Suprapubic skin (tissue), 4 donors: Measurements from ENCODE around the gene GRAMD1A. TPM values are rescaled to one million over a fixed set of nuclear protein-coding genes. Genes with fewer than 3 reads are reported as not detected.

Source experiments
- DNase-seq, 2 donors: peaks; one replicate each; pipeline ENCODE4 v3.0.0-alpha.2; 2019; ENCODE audit warnings: low spot score in 2 of 2
- H3K27ac ChIP-seq: fragments of 200-600 bp; sonication (generic); one replicate; pipeline ENCODE4 v1.5.1; 2019
- H3K27me3 ChIP-seq: fragments of 200-600 bp; sonication (generic); one replicate; pipeline ENCODE4 v1.5.1; 2019
- H3K36me3 ChIP-seq: fragments of 200-600 bp; sonication (generic); one replicate; pipeline ENCODE4 v1.5.1; 2019
- H3K4me1 ChIP-seq: fragments of 200-600 bp; sonication (generic); one replicate; pipeline ENCODE4 v1.5.1; 2019
- H3K4me3 ChIP-seq: fragments of 200-600 bp; sonication (generic); one replicate; pipeline ENCODE4 v1.5.1; 2019; ENCODE audit warnings: mild to moderate bottlenecking
- H3K9me3 ChIP-seq: fragments of 200-600 bp; sonication (generic); one replicate; pipeline ENCODE4 v1.5.1; 2019
- EP300 ChIP-seq: sonication (generic); formaldehyde crosslinking; IDR thresholded peaks from one replicate; pipeline ENCODE4 v1.6.1; 2017; ENCODE audit warnings: antibody characterized with exemption
- POLR2A ChIP-seq, 2 donors: fragments of 450-650 bp; IDR thresholded peaks; one replicate each; pipeline ENCODE4 v1.6.1; 2017; ENCODE audit warnings: antibody characterized with exemption in 2 of 2, mild to moderate bottlenecking in 2 of 2, moderate library complexity in 2 of 2
- POLR2AphosphoS5 ChIP-seq, 3 donors: sonication (generic); formaldehyde crosslinking; IDR thresholded peaks; one replicate each; pipeline ENCODE4 v1.6.1; 2017; ENCODE audit warnings: antibody characterized with exemption in 3 of 3
- WGBS: methylation state at CpG from one replicate; pipeline ENCODE4 v1.1.5; 2018; 5-methylcytosine and 5-hydroxymethylcytosine counted together
- total RNA-seq, 4 donors: library from RNA; depleted of rRNA; stranded (reverse); fragments of >200 nt; gene quantifications; one replicate each; pipeline ENCODE4 v1.1.0, GENCODE V29; 2016
- TF ChIP-seq, protein P1 (sequence below), 2 donors: fragments of 200-600 bp in 1 of 2; fragments of 450-650 bp in 1 of 2; sonication (generic) in 1 of 2; IDR thresholded peaks; one replicate each; pipeline ENCODE4 v1.5.1; 2016 to 2019; ENCODE audit warnings: antibody characterized with exemption in 2 of 2, mild to moderate bottlenecking in 1 of 2, moderate library complexity in 1 of 2

Gene GRAMD1A
- total RNA-seq, 4 donors from 2014 or later = 16.3 to 38.7 (median 20.8) TPM

GRCh38 chr19:35039881-35040825, 40.0 kb downstream of the GRAMD1A start:
- DNase-seq = no peak
- no peak for TF ChIP-seq POLR2AphosphoS5 (IDR thresholded peaks at IDR 0.05)
- TF ChIP-seq, protein P1, sequence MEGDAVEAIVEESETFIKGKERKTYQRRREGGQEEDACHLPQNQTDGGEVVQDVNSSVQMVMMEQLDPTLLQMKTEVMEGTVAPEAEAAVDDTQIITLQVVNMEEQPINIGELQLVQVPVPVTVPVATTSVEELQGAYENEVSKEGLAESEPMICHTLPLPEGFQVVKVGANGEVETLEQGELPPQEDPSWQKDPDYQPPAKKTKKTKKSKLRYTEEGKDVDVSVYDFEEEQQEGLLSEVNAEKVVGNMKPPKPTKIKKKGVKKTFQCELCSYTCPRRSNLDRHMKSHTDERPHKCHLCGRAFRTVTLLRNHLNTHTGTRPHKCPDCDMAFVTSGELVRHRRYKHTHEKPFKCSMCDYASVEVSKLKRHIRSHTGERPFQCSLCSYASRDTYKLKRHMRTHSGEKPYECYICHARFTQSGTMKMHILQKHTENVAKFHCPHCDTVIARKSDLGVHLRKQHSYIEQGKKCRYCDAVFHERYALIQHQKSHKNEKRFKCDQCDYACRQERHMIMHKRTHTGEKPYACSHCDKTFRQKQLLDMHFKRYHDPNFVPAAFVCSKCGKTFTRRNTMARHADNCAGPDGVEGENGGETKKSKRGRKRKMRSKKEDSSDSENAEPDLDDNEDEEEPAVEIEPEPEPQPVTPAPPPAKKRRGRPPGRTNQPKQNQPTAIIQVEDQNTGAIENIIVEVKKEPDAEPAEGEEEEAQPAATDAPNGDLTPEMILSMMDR (IDR thresholded peaks at IDR 0.05) = no peak
- TF ChIP-seq POLR2A (IDR thresholded peaks at IDR 0.05) = no peak
- no peak for TF ChIP-seq EP300
- Histone ChIP-seq H3K27me3 (peaks cover 5% of the 10 kb centered on the region), H3K27ac (peak overlapping the region; percentile 33), H3K4me1 (peaks cover 35% of the 10 kb centered on the region), H3K36me3 (no peaks in the 10 kb centered on the region), H3K9me3 (no peaks in the 10 kb centered on the region), H3K4me3 (peak overlapping the region; percentile 28)
- 39% methylated on average over 25 of the region's 39 CpGs for WGBS

DNA sequence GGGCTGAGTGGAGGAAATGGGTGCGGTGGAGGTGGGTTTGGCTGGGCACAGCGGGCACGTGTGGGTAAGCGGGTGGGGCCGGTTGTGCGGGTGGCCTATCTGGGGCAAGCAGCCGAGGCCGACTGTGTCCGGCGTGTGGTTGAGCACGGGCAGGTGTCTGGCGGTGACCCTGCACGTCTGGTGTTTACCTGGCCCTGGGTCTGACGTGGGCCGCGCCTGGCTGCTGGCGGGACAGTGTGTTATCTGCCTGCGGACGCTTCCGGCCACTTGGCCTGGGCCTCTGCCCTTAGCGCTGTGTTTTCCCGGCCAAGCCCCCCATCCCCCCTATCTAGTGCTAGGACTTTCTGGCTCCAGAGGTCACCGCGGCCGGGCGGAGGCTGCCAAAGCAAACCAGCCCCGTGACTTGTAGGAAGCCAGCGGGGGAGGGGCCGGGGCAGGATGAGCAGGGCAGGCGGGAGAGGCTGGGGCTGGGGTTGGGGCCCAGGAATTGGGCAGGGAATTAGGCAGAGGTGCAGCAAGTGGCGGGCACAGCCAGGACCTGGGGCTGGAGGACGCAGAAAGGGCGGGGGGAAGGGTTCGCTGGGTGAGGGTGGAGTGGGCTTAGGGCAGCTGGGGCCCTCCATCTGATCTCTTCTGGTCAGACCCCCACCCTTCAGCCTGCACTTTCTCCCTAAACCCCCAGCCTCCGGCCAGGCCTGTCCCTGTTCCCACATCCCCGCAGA, 40.9 kb downstream of the GRAMD1A start:
- H3K4me3 ChIP-seq = peak overlapping the region; percentile 28
- WGBS = 23% methylated on average over 16 of the region's 36 CpGs
- DNase-seq = peak; percentile 88 to 92
- no peaks in the 10 kb centered on the region for H3K36me3 ChIP-seq
- H3K27ac ChIP-seq = peak overlapping the region; percentile 33
- peaks cover 5% of the 10 kb centered on the region for H3K27me3 ChIP-seq
- no peaks in the 10 kb centered on the region for H3K9me3 ChIP-seq
- TF ChIP-seq POLR2A (IDR thresholded peaks at IDR 0.05) (peak in 1 of 2 donors; percentile 10), POLR2AphosphoS5 (IDR thresholded peaks at IDR 0.05) (no peak)
- H3K4me1 ChIP-seq = peaks cover 38% of the 10 kb centered on the region

- 63% methylated on average over 2 of the region's 19 CpGs for WGBS
- Histone ChIP-seq H3K27me3 (peaks cover 5% of the 10 kb centered on the region), H3K4me1 (peaks cover 38% of the 10 kb centered on the region), H3K36me3 (no peaks in the 10 kb centered on the region), H3K9me3 (no peaks in the 10 kb centered on the region), H3K4me3 (peak within 1 kb of the TSS; percentile 28), H3K27ac (peak within 1 kb of the TSS; percentile 33)
- TF ChIP-seq POLR2A (IDR thresholded peaks at IDR 0.05) = no peak
- TF ChIP-seq POLR2AphosphoS5 (IDR thresholded peaks at IDR 0.05) = no peak
- TF ChIP-seq, protein P1 (IDR thresholded peaks at IDR 0.05) = no peak
- no peak for TF ChIP-seq EP300
- DNase-seq = no peak
Observed at GRCh38 chr19:35041548-35042055, 41.5 kb downstream of the GRAMD1A start, which contains the start of gene HPN. HPN (plus strand) TSS chr19:35041721; CDS start chr19:35042507, 786 bp downstream.

DNA sequence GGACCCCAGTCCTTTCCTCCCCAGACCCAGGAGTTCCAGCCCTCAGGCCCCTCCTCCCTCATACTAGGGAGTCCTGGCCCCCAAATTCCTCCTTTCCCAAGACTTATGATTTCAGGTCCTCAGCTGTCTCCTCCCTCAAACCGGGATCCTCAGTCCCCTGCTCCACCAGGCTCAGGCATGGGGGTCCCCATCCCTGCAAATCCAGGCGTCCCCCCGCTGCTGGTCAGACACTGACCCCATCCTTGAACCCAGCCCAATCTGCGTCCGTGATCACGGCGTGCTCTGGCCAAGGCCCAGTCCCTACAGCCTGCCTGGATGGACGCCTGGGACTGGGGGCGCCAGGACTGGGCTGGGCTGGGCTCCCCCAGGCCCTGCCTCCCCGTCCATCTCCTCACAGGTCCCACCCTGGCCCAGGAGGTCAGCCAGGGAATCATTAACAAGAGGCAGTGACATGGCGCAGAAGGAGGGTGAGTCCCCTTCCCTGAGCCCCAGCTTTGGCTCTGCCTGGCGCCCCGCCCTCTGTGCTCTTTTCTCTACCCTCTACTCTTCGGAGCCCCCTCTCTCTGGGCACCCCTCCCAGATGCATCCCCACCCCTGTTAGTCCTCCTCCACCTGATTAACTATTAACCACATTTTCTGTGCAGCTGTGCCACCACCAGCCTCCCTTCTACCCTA, 42.1 kb downstream of the GRAMD1A start:
- no peak overlapping the region for H3K4me3 ChIP-seq
- H3K9me3 ChIP-seq = no peaks in the 10 kb centered on the region
- peaks cover 5% of the 10 kb centered on the region for H3K27me3 ChIP-seq
- H3K36me3 ChIP-seq = no peaks in the 10 kb centered on the region
- 81% methylated on average over 13 of the region's 14 CpGs for WGBS
- DNase-seq = no peak
- H3K4me1 ChIP-seq = peaks cover 38% of the 10 kb centered on the region
- H3K27ac ChIP-seq = no peak overlapping the region
- no peak for TF ChIP-seq POLR2AphosphoS5 (IDR thresholded peaks at IDR 0.05)
- TF ChIP-seq POLR2A (IDR thresholded peaks at IDR 0.05) = no peak
- TF ChIP-seq EP300 = no peak
- TF ChIP-seq, protein P1 (IDR thresholded peaks at IDR 0.05) = no peak

DNA sequence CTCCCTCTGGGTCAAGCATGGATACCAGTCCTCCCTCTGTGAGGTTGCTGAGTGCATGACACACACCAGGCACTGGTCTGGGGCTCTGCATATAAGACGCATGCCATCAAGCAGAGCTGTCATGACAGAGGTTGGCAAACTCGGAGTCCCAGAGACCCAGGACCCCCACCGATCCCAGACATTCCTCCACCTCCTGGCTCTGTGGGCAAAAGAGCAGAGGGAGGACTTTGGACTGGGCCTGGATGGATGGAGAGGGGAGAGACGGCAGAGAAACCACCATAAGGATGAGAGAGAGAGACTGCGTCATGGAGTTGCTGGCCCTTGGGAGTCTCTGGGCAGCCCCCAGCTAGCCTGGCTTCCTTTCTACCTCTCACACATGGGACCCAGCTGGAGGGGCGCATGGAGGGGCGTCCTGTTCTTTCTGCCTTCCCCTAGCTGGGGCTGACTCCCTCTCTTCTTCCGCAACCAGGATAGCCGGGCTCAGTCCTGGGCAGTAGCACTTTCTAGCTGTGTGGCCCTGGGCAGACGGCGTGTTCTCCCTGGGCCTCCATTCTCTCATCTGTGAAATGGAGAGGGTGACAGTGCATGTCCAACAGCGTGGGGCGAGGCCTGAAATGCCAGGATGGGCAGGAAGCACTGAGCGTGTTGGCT, 43.0 kb downstream of the GRAMD1A start:
- DNase-seq = no peak
- Histone ChIP-seq H3K27me3 (peaks cover 5% of the 10 kb centered on the region), H3K9me3 (no peaks in the 10 kb centered on the region), H3K36me3 (no peaks in the 10 kb centered on the region), H3K4me3 (no peak overlapping the region), H3K4me1 (peaks cover 36% of the 10 kb centered on the region), H3K27ac (no peak overlapping the region)
- TF ChIP-seq EP300 = no peak
- TF ChIP-seq, protein P1 (IDR thresholded peaks at IDR 0.05) = no peak
- no peak for TF ChIP-seq POLR2A (IDR thresholded peaks at IDR 0.05)
- no peak for TF ChIP-seq POLR2AphosphoS5 (IDR thresholded peaks at IDR 0.05)
- WGBS = 79% methylated on average over 12 of the region's 14 CpGs
